GM13977 (cell line): ENCODE measurements around the gene CLCA4.

ENCODE experiments used
- DNase-seq: peaks from one replicate; pipeline ENCODE4 v3.0.0; 2012; ENCODE audit warnings: low spot score
- CTCF ChIP-seq: IDR thresholded peaks from 2 replicates; pipeline ENCODE4 v1.5.1; 2012; ENCODE audit warnings: mild to moderate bottlenecking, control low read depth; ENCODE audit not compliant: insufficient read depth; ENCODE audit errors: extremely low read depth, missing control alignments
- in situ Hi-C: fragments of 300-500 bp; cut with MboI; formaldehyde crosslinking; loops from one replicate; pipeline ENCODE4 v1.12.0; 2022; ENCODE audit warnings: low sequenced_read_pairs, low pct_unique_long_range_greater_than_20kb, mixed read lengths, inconsistent platforms; ENCODE audit not compliant: unreplicated experiment

Gene CLCA4

GRCh38 chr1:86618358-86618757 lies 71.5 kb downstream of the CLCA4 start:
- no peak for TF ChIP-seq CTCF
- in situ Hi-C loops: no loop called here

GRCh38 chr1:86619313-86619712 lies 72.4 kb downstream of the CLCA4 start:
- in situ Hi-C loops: no loop called here
- no peak for DNase-seq
- TF ChIP-seq CTCF: no peak

More at GRCh38 chr1:86618358-86618757, 71.5 kb downstream of the CLCA4 start:
- no peak for DNase-seq

DNA sequence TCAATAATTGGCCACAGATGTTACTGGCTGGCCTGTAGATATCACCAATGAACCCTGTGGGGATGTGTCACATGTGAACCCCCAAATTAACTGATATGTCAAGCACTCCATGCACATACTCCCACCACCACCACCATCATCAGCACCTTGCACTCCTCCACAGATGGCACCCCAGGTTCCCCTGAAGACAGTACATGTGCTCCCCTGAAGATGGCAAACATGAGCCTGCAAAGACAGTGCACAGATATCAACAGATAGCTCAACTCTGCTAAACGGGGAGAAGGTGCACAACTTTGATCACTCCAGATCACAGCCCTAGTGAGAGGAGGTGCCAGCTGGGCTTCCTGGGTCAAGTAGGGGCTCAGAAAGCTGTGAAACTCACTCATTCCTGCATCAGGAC lies 74.4 kb downstream of the CLCA4 start:
- no peak for DNase-seq
- in situ Hi-C loops: no loop called here
- TF ChIP-seq CTCF: no peak
